B cell (primary cell): ENCODE data around the gene VNN1. TPM values are rescaled to one million over a fixed set of nuclear protein-coding genes. Genes with fewer than 3 reads are reported as not detected.

Experiments
- ATAC-seq: fragments of 200-7000 bp; cut with Tn5 transposase; one replicate; pipeline ENCODE4 v1.10.0; 2021; ENCODE audit warnings: low read depth, mild to moderate bottlenecking, moderate number of reproducible peaks, moderate library complexity
- CTCF ChIA-PET: fragments of 350-600 bp; sonication (Branson Sonifier 250); formaldehyde crosslinking; loops from one replicate; lab custom pipeline; 2021; ENCODE audit warnings: antibody characterized with exemption, inconsistent platforms; lab: Charles Lee
- POLR2A ChIA-PET: fragments of 350-600 bp; sonication (Branson Sonifier 250); formaldehyde crosslinking; loops from one replicate; lab custom pipeline; 2021; ENCODE audit warnings: antibody characterized with exemption; lab: Charles Lee
- DNase-seq: peaks from one replicate; pipeline ENCODE4 v3.0.0; 2013
- H2AFZ ChIP-seq: 2 replicates; pipeline ENCODE4 v1.6.1; 2012; ENCODE audit warnings: mild to moderate bottlenecking, low read depth, low read length; ENCODE audit not compliant: insufficient read depth, poor library complexity, severe bottlenecking
- H3K27ac ChIP-seq, 2 donors: 1 replicate in 1 of 2; 2 replicates in 1 of 2; pipeline ENCODE4 v1.5.1; 2012 to 2013; ENCODE audit warnings: low read length in 2 of 2, mild to moderate bottlenecking in 2 of 2, moderate library complexity in 1 of 2
- H3K27me3 ChIP-seq, 4 experiments: fragments of 200-600 bp in 1 of 4; sonication (generic) in 1 of 4; replicated peaks in 1 of 4; 1 replicate in 2 of 4; 2 replicates in 2 of 4; pipeline versions ENCODE4 v1.6.1 to v1.7.0; 2013 to 2016; ENCODE audit warnings: low read length in 3 of 4, mild to moderate bottlenecking in 2 of 4, mixed read lengths in 1 of 4, moderate library complexity in 1 of 4; ENCODE audit not compliant: insufficient read depth in 4 of 4, control insufficient read depth in 3 of 4; ENCODE audit errors: control extremely low read depth in 1 of 4
- H3K36me3 ChIP-seq, 2 experiments: replicated peaks in 1 of 2; 1 replicate in 1 of 2; 2 replicates in 1 of 2; pipeline versions ENCODE4 v1.6.1 to v1.7.1; 2013; ENCODE audit warnings: low read length in 1 of 2; ENCODE audit not compliant: insufficient read depth in 2 of 2, control insufficient read depth in 1 of 2; ENCODE audit errors: control extremely low read depth in 1 of 2, extremely low read depth in 1 of 2
- H3K4me1 ChIP-seq, 2 donors: fragments of 200-600 bp in 1 of 2; sonication (generic) in 1 of 2; 1 replicate in 1 of 2; 2 replicates in 1 of 2; pipeline versions ENCODE4 v1.5.1 to v1.6.1; 2013 to 2017; ENCODE audit warnings: low read length in 2 of 2; ENCODE audit not compliant: control insufficient read depth in 2 of 2, insufficient read depth in 2 of 2
- H3K4me2 ChIP-seq: replicated peaks from 2 replicates; pipeline ENCODE3; 2012; ENCODE audit warnings: mild to moderate bottlenecking, low read depth, low read length; ENCODE audit not compliant: poor library complexity, severe bottlenecking
- H3K4me3 ChIP-seq, 5 experiments: fragments of 200-600 bp in 1 of 5; sonication (generic) in 1 of 5; 1 replicate in 3 of 5; 2 replicates in 2 of 5; pipeline versions ENCODE4 v1.5.1 to v1.7.0; 2011 to 2016; ENCODE audit warnings: low read length in 4 of 5, mild to moderate bottlenecking in 4 of 5, low read depth in 2 of 5, control low read depth in 1 of 5, moderate library complexity in 1 of 5; ENCODE audit not compliant: insufficient read depth in 1 of 5; ENCODE audit errors: control extremely low read depth in 1 of 5, extremely low read depth in 1 of 5
- H3K79me2 ChIP-seq: fragments of 200-600 bp; sonication (generic); one replicate; pipeline ENCODE4 v1.6.0; 2016; ENCODE audit warnings: low read length; ENCODE audit not compliant: control insufficient read depth, insufficient read depth
- H3K9ac ChIP-seq: fragments of 200-600 bp; sonication (generic); 2 replicates; pipeline ENCODE4 v1.6.1; 2017; ENCODE audit warnings: mild to moderate bottlenecking, low read length, moderate library complexity
- H3K9me3 ChIP-seq, 3 donors: one replicate each; pipeline versions ENCODE4 v1.6.1 to v1.7.1; 2013; ENCODE audit warnings: low read length in 2 of 3; ENCODE audit not compliant: control insufficient read depth in 2 of 3, insufficient read depth in 1 of 3; ENCODE audit errors: control extremely low read depth in 1 of 3
- H4K20me1 ChIP-seq: 2 replicates; pipeline ENCODE4 v1.6.0; 2012; ENCODE audit warnings: mild to moderate bottlenecking, low read length; ENCODE audit not compliant: insufficient read depth, control insufficient read depth, poor library complexity, severe bottlenecking
- H3K27ac Mint-ChIP-seq: one replicate; pipeline ENCODE4 v1.8.0; 2021; ENCODE audit warnings: mixed read lengths
- H3K27me3 Mint-ChIP-seq: one replicate; pipeline ENCODE4 v1.8.0; 2021; ENCODE audit warnings: mixed read lengths
- H3K4me1 Mint-ChIP-seq: one replicate; pipeline ENCODE4 v1.8.0; 2021; ENCODE audit warnings: mixed read lengths
- H3K4me3 Mint-ChIP-seq: one replicate; pipeline ENCODE4 v1.8.0; 2021; ENCODE audit warnings: mixed read lengths
- H3K9me3 Mint-ChIP-seq: one replicate; pipeline ENCODE4 v1.8.0; 2022; ENCODE audit warnings: mixed read lengths; ENCODE audit not compliant: insufficient read depth
- EZH2 ChIP-seq: IDR thresholded peaks from 2 replicates; pipeline ENCODE4 v1.6.1; 2012; ENCODE audit warnings: borderline replicate concordance, low read depth, mild to moderate bottlenecking, moderate library complexity, low read length; ENCODE audit not compliant: insufficient read depth, poor library complexity, severe bottlenecking
- WGBS: methylation state at CpG from one replicate; pipeline ENCODE4 v1.1.5; 2013; ENCODE audit warnings: missing lambda C conversion rate; ENCODE audit not compliant: insufficient coverage; 5-methylcytosine and 5-hydroxymethylcytosine counted together
- intact Hi-C: fragments of 100-400 bp; cut with micrococcal nuclease; formaldehyde crosslinking; loops from one replicate; pipeline ENCODE4 v1.10.0; 2022
- polyA plus RNA-seq: library from polyadenylated mRNA; depleted of rRNA; stranded (reverse); fragments of >200 nt; gene quantifications from 2 replicates; pipeline ENCODE4 v1.2.3, GENCODE V29; 2012
- total RNA-seq, 2 donors: library from RNA; stranded (reverse); fragments of 120-200 nt in 1 of 2; gene quantifications; 1 replicate in 1 of 2; 2 replicates in 1 of 2; pipeline versions ENCODE4 v1.2.3 to v1.2.4, GENCODE V29; 2013 to 2022
- TF ChIP-seq, protein P1 (sequence below): fragments of 200-600 bp; IDR thresholded peaks from one replicate; pipeline ENCODE4 v1.8.0; 2022; ENCODE audit warnings: antibody characterized with exemption, mild to moderate bottlenecking

Gene VNN1
- total and polyA plus RNA-seq, 2 donors (not counting 1 experiment from before 2014, with no cell fraction given), result 0.04 TPM; not detected in 1

DNA sequence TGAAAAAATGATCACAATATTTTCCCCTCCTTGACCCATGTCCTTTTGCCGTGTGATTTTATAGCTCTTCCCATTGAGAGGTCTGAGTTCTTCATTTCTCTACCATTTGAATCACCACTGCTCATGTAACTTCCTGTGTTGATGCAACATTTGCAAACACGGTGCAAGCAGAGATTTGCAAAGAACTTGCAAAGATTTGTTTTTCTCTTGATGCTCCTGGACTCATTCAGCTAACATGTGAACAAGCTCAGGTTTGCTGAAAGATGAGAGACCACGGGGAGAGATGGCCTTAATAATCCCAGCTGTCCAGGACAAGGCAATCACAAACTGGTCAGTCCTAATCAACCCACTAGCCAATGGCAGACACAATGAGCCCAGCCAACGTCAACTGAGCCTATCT, 35.3 kb upstream of the VNN1 start:
- POLR2A ChIA-PET, result no interaction called here
- peaks cover 9 to 67% of the 10 kb centered on the region in 2 experiments for H3K36me3 ChIP-seq
- no peak for DNase-seq

DNA sequence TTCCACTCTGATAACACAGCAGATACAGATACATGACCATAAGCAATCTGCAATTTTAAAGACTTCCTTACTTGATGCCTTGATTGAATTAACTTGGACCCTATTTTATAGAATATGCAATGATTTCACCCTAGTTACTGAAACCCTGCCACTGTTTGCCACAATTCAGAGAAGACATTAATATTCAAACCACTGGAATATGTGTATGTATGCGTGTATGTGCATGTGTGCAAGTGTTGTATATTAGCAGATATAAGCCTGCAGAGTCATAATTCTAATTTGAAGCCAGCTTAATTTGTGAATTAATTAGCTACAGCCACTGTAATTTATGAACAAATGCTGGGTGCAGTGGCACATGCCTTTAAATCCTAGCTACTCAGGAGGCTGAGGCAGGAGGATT, 34.6 kb upstream of the VNN1 start:
- Histone ChIP-seq H3K4me1 (peaks cover 12 to 31% of the 10 kb centered on the region in 2 donors), H3K9me3 (no peaks in the 10 kb centered on the region), H3K27ac (no peak overlapping the region), H4K20me1 (no peaks in the 10 kb centered on the region), H3K4me3 (no peak overlapping the region), H3K27me3 (no peaks in the 10 kb centered on the region), H3K36me3 (peaks cover 9 to 70% of the 10 kb centered on the region in 2 experiments), H2AFZ (no peak overlapping the region), H3K79me2 (no peaks in the 10 kb centered on the region), H3K9ac (no peak overlapping the region), H3K4me2 (no peak overlapping the region)
- POLR2A ChIA-PET, result no interaction called here
- peaks cover 23% of the 10 kb centered on the region for H3K4me1 Mint-ChIP-seq
- intact Hi-C loops, result no loop called here
- ATAC-seq (no peak), DNase-seq (no peak)
- no CpG with 5 or more reads among the region's 1 CpG for WGBS
- CTCF ChIA-PET, result interaction anchor here (0.7 to 1.1 kb wide), 4 partner anchors 9 to 469 kb away, joined by 3 to 5 read pairs (median 3); partner anchors contain the start of gene VNN2
- H3K27ac Mint-ChIP-seq, result no peak overlapping the region
- no peak overlapping the region for H3K4me3 Mint-ChIP-seq
- no peaks in the 10 kb centered on the region for H3K9me3 Mint-ChIP-seq
- H3K27me3 Mint-ChIP-seq, result no peaks in the 10 kb centered on the region
- TF ChIP-seq EZH2, result no peak

More for the DNA sequence above, 35.3 kb upstream of the VNN1 start:
- H3K4me3 ChIP-seq, result no peak overlapping the region
- no peak overlapping the region for H3K4me2 ChIP-seq
- no peaks in the 10 kb centered on the region for H3K27me3 ChIP-seq
- CTCF ChIA-PET, result interaction anchor here (0.5 to 1.4 kb wide), 7 partner anchors 8 to 469 kb away, joined by 3 to 5 read pairs (median 3); partner anchors contain the start of genes SLC18B1 and VNN2
- H3K27ac ChIP-seq, result no peak overlapping the region
- H3K9me3 Mint-ChIP-seq, result no peaks in the 10 kb centered on the region
- 62% methylated on average over 2 of the region's 4 CpGs for WGBS
- no peak overlapping the region for H3K4me3 Mint-ChIP-seq
- no peaks in the 10 kb centered on the region for H4K20me1 ChIP-seq
- no peaks in the 10 kb centered on the region for H3K9me3 ChIP-seq
- H2AFZ ChIP-seq, result no peak overlapping the region
- no peak overlapping the region for H3K9ac ChIP-seq
- no peak for ATAC-seq
- H3K27ac Mint-ChIP-seq, result peak overlapping the region; percentile 47
- peaks cover 23% of the 10 kb centered on the region for H3K4me1 Mint-ChIP-seq
- H3K79me2 ChIP-seq, result no peaks in the 10 kb centered on the region
- TF ChIP-seq, protein P1, sequence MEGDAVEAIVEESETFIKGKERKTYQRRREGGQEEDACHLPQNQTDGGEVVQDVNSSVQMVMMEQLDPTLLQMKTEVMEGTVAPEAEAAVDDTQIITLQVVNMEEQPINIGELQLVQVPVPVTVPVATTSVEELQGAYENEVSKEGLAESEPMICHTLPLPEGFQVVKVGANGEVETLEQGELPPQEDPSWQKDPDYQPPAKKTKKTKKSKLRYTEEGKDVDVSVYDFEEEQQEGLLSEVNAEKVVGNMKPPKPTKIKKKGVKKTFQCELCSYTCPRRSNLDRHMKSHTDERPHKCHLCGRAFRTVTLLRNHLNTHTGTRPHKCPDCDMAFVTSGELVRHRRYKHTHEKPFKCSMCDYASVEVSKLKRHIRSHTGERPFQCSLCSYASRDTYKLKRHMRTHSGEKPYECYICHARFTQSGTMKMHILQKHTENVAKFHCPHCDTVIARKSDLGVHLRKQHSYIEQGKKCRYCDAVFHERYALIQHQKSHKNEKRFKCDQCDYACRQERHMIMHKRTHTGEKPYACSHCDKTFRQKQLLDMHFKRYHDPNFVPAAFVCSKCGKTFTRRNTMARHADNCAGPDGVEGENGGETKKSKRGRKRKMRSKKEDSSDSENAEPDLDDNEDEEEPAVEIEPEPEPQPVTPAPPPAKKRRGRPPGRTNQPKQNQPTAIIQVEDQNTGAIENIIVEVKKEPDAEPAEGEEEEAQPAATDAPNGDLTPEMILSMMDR, result no peak
- no peak for TF ChIP-seq EZH2
- H3K27me3 Mint-ChIP-seq, result no peaks in the 10 kb centered on the region
- intact Hi-C loops, result no loop called here
- H3K4me1 ChIP-seq, result peaks cover 12 to 31% of the 10 kb centered on the region in 2 donors
